Measurements from ENCODE around the gene ZDHHC19.
"Not testable (repeated sequence)": the region's sequence is repeated elsewhere in the genome, so short reads cannot be mapped to it uniquely, and the experiment has no call there.

DNA sequence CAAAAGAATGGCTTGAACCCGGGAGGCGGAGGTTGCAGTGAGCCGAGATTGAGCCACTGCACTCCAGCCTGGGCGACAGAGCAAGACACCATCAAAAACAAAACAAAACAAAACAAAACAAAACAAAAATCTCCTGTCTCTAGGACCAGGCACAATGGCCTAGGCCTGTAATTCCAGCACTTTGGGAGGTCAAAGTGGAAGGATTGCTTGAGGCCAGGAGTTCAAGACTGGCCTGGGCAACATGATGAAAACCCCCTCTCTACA lies 27.1 kb downstream of the ZDHHC19 start:
- TF ChIP-seq CTCF (conservative IDR thresholded peaks at IDR 0.05 in 1 of 2, IDR thresholded peaks at IDR 0.05 in 1 of 2; ENCODE audit: low read depth in 1 of 2, low read length in 2 of 2); EZH2 (IDR thresholded peaks at IDR 0.05; ENCODE audit: low read length, missing control alignments): not testable (repeated sequence)
